ENCODE data around the gene PITX2.

PITX2 gene
- 0 to 0.06 reads per million in 2 experiments for total RNA-seq

- no peak for DNase-seq (ENCODE audit: low read depth)
Measured at GRCh38 chr4:110622841-110623717, at the start of gene PITX2. PITX2 (minus strand) TSS chr4:110623077; CDS start chr4:110622460, 617 bp downstream.

GRCh38 chr4:110671679-110672078 lies 48.8 kb upstream of the PITX2 start:
- no peak for DNase-seq (ENCODE audit: low read depth)

- DNase-seq (ENCODE audit: low read depth): no peak
Measured at GRCh38 chr4:110669663-110670062, 46.8 kb upstream of the PITX2 start.

- DNase-seq (ENCODE audit: low read depth): no peak
Measured at GRCh38 chr4:110668463-110669235, 45.8 kb upstream of the PITX2 start.

- no peak for DNase-seq (ENCODE audit: low read depth)
Measured at GRCh38 chr4:110667670-110668069, 44.8 kb upstream of the PITX2 start.

GRCh38 chr4:110666030-110666429 lies 43.2 kb upstream of the PITX2 start:
- no peak for DNase-seq (ENCODE audit: low read depth)

GRCh38 chr4:110663738-110664444 lies 41.0 kb upstream of the PITX2 start:
- no peak for DNase-seq (ENCODE audit: low read depth)

- DNase-seq (ENCODE audit: low read depth): no peak
Measured at GRCh38 chr4:110663206-110663605, 40.3 kb upstream of the PITX2 start.

- no peak for DNase-seq (ENCODE audit: low read depth)
Measured at GRCh38 chr4:110660755-110661154, 37.9 kb upstream of the PITX2 start.

GRCh38 chr4:110654254-110654635 lies 31.4 kb upstream of the PITX2 start:
- no peak for DNase-seq (ENCODE audit: low read depth)

- DNase-seq (ENCODE audit: low read depth): no peak
Measured at GRCh38 chr4:110653321-110654253, 30.7 kb upstream of the PITX2 start.

GRCh38 chr4:110644008-110644407 lies 21.1 kb upstream of the PITX2 start:
- DNase-seq (ENCODE audit: low read depth): no peak

GRCh38 chr4:110643096-110643495 lies 20.2 kb upstream of the PITX2 start:
- no peak for DNase-seq (ENCODE audit: low read depth)

- no peak for DNase-seq (ENCODE audit: low read depth)
Measured at GRCh38 chr4:110641218-110641617, 18.3 kb upstream of the PITX2 start.

- DNase-seq (ENCODE audit: low read depth): no peak
Measured at GRCh38 chr4:110640576-110640975, 17.7 kb upstream of the PITX2 start.

- DNase-seq (ENCODE audit: low read depth): no peak
Measured at GRCh38 chr4:110639207-110640090, 16.6 kb upstream of the PITX2 start.

- no peak for DNase-seq (ENCODE audit: low read depth)
Measured at GRCh38 chr4:110638089-110638746, 15.3 kb upstream of the PITX2 start.

GRCh38 chr4:110637408-110638088 lies 14.7 kb upstream of the PITX2 start:
- DNase-seq (ENCODE audit: low read depth): no peak

All from T follicular helper cell (primary cell).